B cell (primary cell): ENCODE measurements around the gene KHNYN. TPM values are rescaled to one million over a fixed set of nuclear protein-coding genes. Genes with fewer than 3 reads are reported as not detected.

ENCODE experiments used
- ATAC-seq: fragments of 200-7000 bp; cut with Tn5 transposase; one replicate; pipeline ENCODE4 v1.10.0; 2021; ENCODE audit warnings: low read depth, mild to moderate bottlenecking, moderate number of reproducible peaks, moderate library complexity
- CTCF ChIA-PET: fragments of 350-600 bp; sonication (Branson Sonifier 250); formaldehyde crosslinking; loops from one replicate; lab custom pipeline; 2021; ENCODE audit warnings: antibody characterized with exemption, inconsistent platforms; lab: Charles Lee
- POLR2A ChIA-PET: fragments of 350-600 bp; sonication (Branson Sonifier 250); formaldehyde crosslinking; loops from one replicate; lab custom pipeline; 2021; ENCODE audit warnings: antibody characterized with exemption; lab: Charles Lee
- DNase-seq: peaks from one replicate; pipeline ENCODE4 v3.0.0; 2013
- H2AFZ ChIP-seq: 2 replicates; pipeline ENCODE4 v1.6.1; 2012; ENCODE audit warnings: mild to moderate bottlenecking, low read depth, low read length; ENCODE audit not compliant: insufficient read depth, poor library complexity, severe bottlenecking
- H3K27ac ChIP-seq, 2 donors: 1 replicate in 1 of 2; 2 replicates in 1 of 2; pipeline ENCODE4 v1.5.1; 2012 to 2013; ENCODE audit warnings: low read length in 2 of 2, mild to moderate bottlenecking in 2 of 2, moderate library complexity in 1 of 2
- H3K27me3 ChIP-seq, 4 experiments: fragments of 200-600 bp in 1 of 4; sonication (generic) in 1 of 4; replicated peaks in 1 of 4; 1 replicate in 2 of 4; 2 replicates in 2 of 4; pipeline versions ENCODE4 v1.6.1 to v1.7.0; 2013 to 2016; ENCODE audit warnings: low read length in 3 of 4, mild to moderate bottlenecking in 2 of 4, mixed read lengths in 1 of 4, moderate library complexity in 1 of 4; ENCODE audit not compliant: insufficient read depth in 4 of 4, control insufficient read depth in 3 of 4; ENCODE audit errors: control extremely low read depth in 1 of 4
- H3K36me3 ChIP-seq, 2 experiments: replicated peaks in 1 of 2; 1 replicate in 1 of 2; 2 replicates in 1 of 2; pipeline versions ENCODE4 v1.6.1 to v1.7.1; 2013; ENCODE audit warnings: low read length in 1 of 2; ENCODE audit not compliant: insufficient read depth in 2 of 2, control insufficient read depth in 1 of 2; ENCODE audit errors: control extremely low read depth in 1 of 2, extremely low read depth in 1 of 2
- H3K4me1 ChIP-seq, 2 donors: fragments of 200-600 bp in 1 of 2; sonication (generic) in 1 of 2; 1 replicate in 1 of 2; 2 replicates in 1 of 2; pipeline versions ENCODE4 v1.5.1 to v1.6.1; 2013 to 2017; ENCODE audit warnings: low read length in 2 of 2; ENCODE audit not compliant: control insufficient read depth in 2 of 2, insufficient read depth in 2 of 2
- H3K4me2 ChIP-seq: replicated peaks from 2 replicates; pipeline ENCODE3; 2012; ENCODE audit warnings: mild to moderate bottlenecking, low read depth, low read length; ENCODE audit not compliant: poor library complexity, severe bottlenecking
- H3K4me3 ChIP-seq, 5 experiments: fragments of 200-600 bp in 1 of 5; sonication (generic) in 1 of 5; 1 replicate in 3 of 5; 2 replicates in 2 of 5; pipeline versions ENCODE4 v1.5.1 to v1.7.0; 2011 to 2016; ENCODE audit warnings: low read length in 4 of 5, mild to moderate bottlenecking in 4 of 5, low read depth in 2 of 5, control low read depth in 1 of 5, moderate library complexity in 1 of 5; ENCODE audit not compliant: insufficient read depth in 1 of 5; ENCODE audit errors: control extremely low read depth in 1 of 5, extremely low read depth in 1 of 5
- H3K79me2 ChIP-seq: fragments of 200-600 bp; sonication (generic); one replicate; pipeline ENCODE4 v1.6.0; 2016; ENCODE audit warnings: low read length; ENCODE audit not compliant: control insufficient read depth, insufficient read depth
- H3K9ac ChIP-seq: fragments of 200-600 bp; sonication (generic); 2 replicates; pipeline ENCODE4 v1.6.1; 2017; ENCODE audit warnings: mild to moderate bottlenecking, low read length, moderate library complexity
- H3K9me3 ChIP-seq, 3 donors: one replicate each; pipeline versions ENCODE4 v1.6.1 to v1.7.1; 2013; ENCODE audit warnings: low read length in 2 of 3; ENCODE audit not compliant: control insufficient read depth in 2 of 3, insufficient read depth in 1 of 3; ENCODE audit errors: control extremely low read depth in 1 of 3
- H4K20me1 ChIP-seq: 2 replicates; pipeline ENCODE4 v1.6.0; 2012; ENCODE audit warnings: mild to moderate bottlenecking, low read length; ENCODE audit not compliant: insufficient read depth, control insufficient read depth, poor library complexity, severe bottlenecking
- H3K27ac Mint-ChIP-seq: one replicate; pipeline ENCODE4 v1.8.0; 2021; ENCODE audit warnings: mixed read lengths
- H3K27me3 Mint-ChIP-seq: one replicate; pipeline ENCODE4 v1.8.0; 2021; ENCODE audit warnings: mixed read lengths
- H3K4me1 Mint-ChIP-seq: one replicate; pipeline ENCODE4 v1.8.0; 2021; ENCODE audit warnings: mixed read lengths
- H3K4me3 Mint-ChIP-seq: one replicate; pipeline ENCODE4 v1.8.0; 2021; ENCODE audit warnings: mixed read lengths
- H3K9me3 Mint-ChIP-seq: one replicate; pipeline ENCODE4 v1.8.0; 2022; ENCODE audit warnings: mixed read lengths; ENCODE audit not compliant: insufficient read depth
- EZH2 ChIP-seq: IDR thresholded peaks from 2 replicates; pipeline ENCODE4 v1.6.1; 2012; ENCODE audit warnings: borderline replicate concordance, low read depth, mild to moderate bottlenecking, moderate library complexity, low read length; ENCODE audit not compliant: insufficient read depth, poor library complexity, severe bottlenecking
- WGBS: methylation state at CpG from one replicate; pipeline ENCODE4 v1.1.5; 2013; ENCODE audit warnings: missing lambda C conversion rate; ENCODE audit not compliant: insufficient coverage; 5-methylcytosine and 5-hydroxymethylcytosine counted together
- intact Hi-C: fragments of 100-400 bp; cut with micrococcal nuclease; formaldehyde crosslinking; loops from one replicate; pipeline ENCODE4 v1.10.0; 2022
- polyA plus RNA-seq: library from polyadenylated mRNA; depleted of rRNA; stranded (reverse); fragments of >200 nt; gene quantifications from 2 replicates; pipeline ENCODE4 v1.2.3, GENCODE V29; 2012
- total RNA-seq, 2 donors: library from RNA; stranded (reverse); fragments of 120-200 nt in 1 of 2; gene quantifications; 1 replicate in 1 of 2; 2 replicates in 1 of 2; pipeline versions ENCODE4 v1.2.3 to v1.2.4, GENCODE V29; 2013 to 2022
- TF ChIP-seq, protein P1 (sequence below): fragments of 200-600 bp; IDR thresholded peaks from one replicate; pipeline ENCODE4 v1.8.0; 2022; ENCODE audit warnings: antibody characterized with exemption, mild to moderate bottlenecking

Gene KHNYN
- total and polyA plus RNA-seq, 2 donors (not counting 1 experiment from before 2014, with no cell fraction given), result 74.4 to 184 TPM

DNA sequence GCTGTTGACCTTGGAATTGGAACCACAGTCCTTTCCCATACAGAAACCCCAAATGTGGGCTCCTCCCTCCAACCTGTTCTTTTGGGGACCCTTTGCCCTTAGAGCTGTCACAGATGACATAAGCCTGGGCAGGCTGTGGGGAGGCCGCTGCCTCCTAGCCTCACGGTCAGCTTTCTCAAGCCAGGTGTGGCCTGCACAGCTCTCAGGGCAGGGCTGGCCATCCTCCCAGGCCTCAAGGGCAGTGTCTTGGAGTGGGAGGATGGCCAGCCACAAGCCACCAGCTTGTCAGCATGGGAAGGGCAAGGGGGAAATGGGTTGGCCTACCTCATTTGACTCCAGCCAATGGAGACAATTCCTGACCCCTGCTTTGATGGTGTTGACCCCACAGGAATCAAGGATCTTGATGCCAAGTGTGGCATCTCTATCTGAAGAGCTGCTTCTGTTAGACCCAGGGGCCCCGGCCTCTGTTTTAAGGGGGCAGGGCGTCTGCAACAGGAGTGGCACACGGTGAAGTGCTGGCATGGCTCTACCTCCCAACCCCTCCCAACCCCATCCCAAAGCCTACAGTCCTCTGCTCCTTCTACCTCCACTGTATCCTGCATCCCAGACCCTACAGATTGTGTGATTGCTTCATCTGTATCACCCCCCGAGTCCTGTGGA lies 11.8 kb upstream of the KHNYN start:
- Histone ChIP-seq H4K20me1 (no peaks in the 10 kb centered on the region), H3K4me2 (no peak overlapping the region), H3K4me3 (no peak overlapping the region), H3K79me2 (no peaks in the 10 kb centered on the region), H3K4me1 (peaks cover 7 to 9% of the 10 kb centered on the region in 2 donors), H3K9ac (no peak overlapping the region), H3K27me3 (peaks cover 0 to 43% (median 7%) of the 10 kb centered on the region in 4 experiments), H2AFZ (no peak overlapping the region), H3K36me3 (no peaks in the 10 kb centered on the region), H3K27ac (no peak overlapping the region), H3K9me3 (no peaks in the 10 kb centered on the region)
- Mint-ChIP-seq H3K9me3 (no peaks in the 10 kb centered on the region), H3K27me3 (peaks cover 34% of the 10 kb centered on the region), H3K27ac (no peak overlapping the region), H3K4me1 (no peaks in the 10 kb centered on the region), H3K4me3 (no peak overlapping the region)
- ATAC-seq (no peak), DNase-seq (no peak)
- TF ChIP-seq, protein P1, sequence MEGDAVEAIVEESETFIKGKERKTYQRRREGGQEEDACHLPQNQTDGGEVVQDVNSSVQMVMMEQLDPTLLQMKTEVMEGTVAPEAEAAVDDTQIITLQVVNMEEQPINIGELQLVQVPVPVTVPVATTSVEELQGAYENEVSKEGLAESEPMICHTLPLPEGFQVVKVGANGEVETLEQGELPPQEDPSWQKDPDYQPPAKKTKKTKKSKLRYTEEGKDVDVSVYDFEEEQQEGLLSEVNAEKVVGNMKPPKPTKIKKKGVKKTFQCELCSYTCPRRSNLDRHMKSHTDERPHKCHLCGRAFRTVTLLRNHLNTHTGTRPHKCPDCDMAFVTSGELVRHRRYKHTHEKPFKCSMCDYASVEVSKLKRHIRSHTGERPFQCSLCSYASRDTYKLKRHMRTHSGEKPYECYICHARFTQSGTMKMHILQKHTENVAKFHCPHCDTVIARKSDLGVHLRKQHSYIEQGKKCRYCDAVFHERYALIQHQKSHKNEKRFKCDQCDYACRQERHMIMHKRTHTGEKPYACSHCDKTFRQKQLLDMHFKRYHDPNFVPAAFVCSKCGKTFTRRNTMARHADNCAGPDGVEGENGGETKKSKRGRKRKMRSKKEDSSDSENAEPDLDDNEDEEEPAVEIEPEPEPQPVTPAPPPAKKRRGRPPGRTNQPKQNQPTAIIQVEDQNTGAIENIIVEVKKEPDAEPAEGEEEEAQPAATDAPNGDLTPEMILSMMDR, result no peak
- no peak for TF ChIP-seq EZH2
- WGBS, result 92% methylated on average over 6 of the region's 6 CpGs
- CTCF ChIA-PET, result interaction anchor here (3.3 kb wide), 1 partner anchor 13 kb away, joined by 18 read pairs; the partner anchor contains the start of genes CBLN3 and KHNYN
- intact Hi-C loops, result no loop called here
- POLR2A ChIA-PET, result no interaction called here

DNA sequence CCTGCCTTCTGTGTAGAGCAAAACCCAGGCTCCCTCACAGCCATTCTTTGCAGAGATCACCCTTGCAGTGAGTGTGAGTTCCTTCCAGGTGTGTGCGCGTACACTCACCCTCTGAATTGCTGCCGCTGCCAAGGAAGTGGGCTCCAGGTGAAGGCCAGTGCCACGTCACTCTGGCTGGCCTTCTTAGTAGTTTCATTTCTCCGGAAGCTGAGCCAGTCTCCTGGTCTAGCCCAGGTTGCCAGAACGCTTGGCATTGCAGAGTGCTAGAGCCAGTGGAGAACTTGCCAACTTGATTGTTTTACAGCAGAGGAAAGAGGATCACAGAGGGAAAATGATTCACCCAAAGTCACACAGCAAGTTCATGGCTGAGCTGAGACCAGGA lies 11.3 kb upstream of the KHNYN start:
- WGBS, result 55% methylated on average over 4 of the region's 6 CpGs

More for the DNA sequence above, 11.3 kb upstream of the KHNYN start:
- DNase-seq (no peak), ATAC-seq (no peak)
- Mint-ChIP-seq H3K4me3 (no peak overlapping the region), H3K4me1 (no peaks in the 10 kb centered on the region), H3K27ac (no peak overlapping the region), H3K9me3 (no peaks in the 10 kb centered on the region), H3K27me3 (peaks cover 34% of the 10 kb centered on the region)
- no peaks in the 10 kb centered on the region for H3K9me3 ChIP-seq
- peaks cover 0 to 43% (median 7%) of the 10 kb centered on the region in 4 experiments for H3K27me3 ChIP-seq
- H3K27ac ChIP-seq, result no peak overlapping the region
- ChIA-PET POLR2A (interaction anchor here (1.2 kb wide), 1 partner anchor 48 kb away, joined by 3 read pairs; no protein-coding TSS in a partner anchor), CTCF (interaction anchor here (1.0 to 3.3 kb wide), 3 partner anchors 12 to 91 kb away, joined by 3 to 18 read pairs (median 7); partner anchors contain the start of genes CBLN3 and KHNYN)
- H3K4me1 ChIP-seq, result peaks cover 7 to 9% of the 10 kb centered on the region in 2 donors
- H3K4me3 ChIP-seq, result no peak overlapping the region
- no peaks in the 10 kb centered on the region for H3K79me2 ChIP-seq
- H3K4me2 ChIP-seq, result no peak overlapping the region
- TF ChIP-seq, protein P1, result no peak
- no peak for TF ChIP-seq EZH2
- intact Hi-C loops, result no loop called here
- no peaks in the 10 kb centered on the region for H3K36me3 ChIP-seq
- no peak overlapping the region for H3K9ac ChIP-seq
- no peak overlapping the region for H2AFZ ChIP-seq
- H4K20me1 ChIP-seq, result no peaks in the 10 kb centered on the region
